Endodermal cell (in vitro differentiated cells): ENCODE data around the gene SUPV3L1. TPM values are rescaled to one million over a fixed set of nuclear protein-coding genes. Genes with fewer than 3 reads are reported as not detected.

Experiments used
- DNase-seq: peaks from one replicate; pipeline ENCODE4 v3.0.0-alpha.2; 2017
- H3K27ac ChIP-seq: 2 replicates; pipeline ENCODE4 v1.5.1; 2013; ENCODE audit warnings: mild to moderate bottlenecking, low read depth, low read length, moderate library complexity
- H3K27me3 ChIP-seq: 2 replicates; pipeline ENCODE4 v1.6.1; 2013; ENCODE audit warnings: mild to moderate bottlenecking, low read length, moderate library complexity; ENCODE audit not compliant: insufficient read depth, control insufficient read depth, poor library complexity, severe bottlenecking
- H3K36me3 ChIP-seq: 2 replicates; pipeline ENCODE4 v1.7.0; 2013; ENCODE audit warnings: mild to moderate bottlenecking, low read length, moderate library complexity; ENCODE audit not compliant: control insufficient read depth, insufficient read depth
- H3K4me1 ChIP-seq: one replicate; pipeline ENCODE4 v1.7.0; 2013; ENCODE audit warnings: low read length; ENCODE audit not compliant: control insufficient read depth, insufficient read depth
- H3K4me3 ChIP-seq: 2 replicates; pipeline ENCODE4 v1.5.1; 2013; ENCODE audit warnings: mild to moderate bottlenecking, low read length, moderate library complexity
- H3K9ac ChIP-seq: 2 replicates; pipeline ENCODE4 v1.6.1; 2013; ENCODE audit warnings: mild to moderate bottlenecking, low read length, moderate library complexity; ENCODE audit not compliant: poor library complexity, severe bottlenecking; ENCODE audit errors: extremely low read depth
- H3K9me3 ChIP-seq: 2 replicates; pipeline ENCODE4 v1.6.1; 2013; ENCODE audit warnings: mild to moderate bottlenecking, low read length, moderate library complexity; ENCODE audit not compliant: control insufficient read depth
- H3K27ac Mint-ChIP-seq: 2 replicates; pipeline ENCODE4 v1.8.0; 2020; ENCODE audit warnings: mixed read lengths
- H3K27me3 Mint-ChIP-seq: 2 replicates; pipeline ENCODE4 v1.8.0; 2021; ENCODE audit warnings: mild to moderate bottlenecking, mixed read lengths; ENCODE audit not compliant: insufficient read depth
- H3K36me3 Mint-ChIP-seq: 2 replicates; pipeline ENCODE4 v1.8.0; 2020; ENCODE audit warnings: low read depth, mixed read lengths
- H3K4me1 Mint-ChIP-seq: 2 replicates; pipeline ENCODE4 v1.8.0; 2020; ENCODE audit warnings: mixed read lengths
- H3K4me3 Mint-ChIP-seq: 2 replicates; pipeline ENCODE4 v1.8.0; 2020; ENCODE audit warnings: mild to moderate bottlenecking, moderate library complexity, mixed read lengths
- H3K9me3 Mint-ChIP-seq: 2 replicates; pipeline ENCODE4 v1.8.0; 2020; ENCODE audit warnings: mild to moderate bottlenecking, mixed read lengths
- CTCF ChIP-seq: fragments of 200-600 bp; sonication (generic); conservative IDR thresholded peaks from 2 replicates; pipeline ENCODE4 v1.5.0; 2021; ENCODE audit warnings: antibody characterized with exemption, mild to moderate bottlenecking
- WGBS, 2 experiments: methylation state at CpG; one replicate each; pipeline versions ENCODE4 v1.1.5 to v1.1.7; 2013; ENCODE audit warnings: missing lambda C conversion rate in 2 of 2, mixed read lengths in 1 of 2; ENCODE audit not compliant: insufficient coverage in 1 of 2, insufficient read length in 1 of 2; 5-methylcytosine and 5-hydroxymethylcytosine counted together
- total RNA-seq, 2 donors: library from RNA; stranded (reverse); fragmentation: NEBNext Ultra II Directional in 1 of 2; extraction: Animal tissue kit (Norgen Biotek cat#: 25700) in 1 of 2; gene quantifications; 2 replicates in 1 of 2; 3 replicates in 1 of 2; pipeline ENCODE4 v1.2.1, GENCODE V29; 2021

The SUPV3L1 gene
- total RNA-seq, 2 donors from 2014 or later, result 36.3 to 38.6 TPM

GRCh38 chr10:69145864-69146263, 34.2 kb upstream of the SUPV3L1 start:
- DNase-seq, result no peak
- no peaks in the 10 kb centered on the region for H3K9me3 Mint-ChIP-seq
- H3K4me3 ChIP-seq, result no peak overlapping the region
- peaks cover 15% of the 10 kb centered on the region for H3K36me3 ChIP-seq
- H3K9ac ChIP-seq, result no peak overlapping the region
- no peaks in the 10 kb centered on the region for H3K4me1 Mint-ChIP-seq
- peaks cover 11% of the 10 kb centered on the region for H3K36me3 Mint-ChIP-seq
- H3K4me3 Mint-ChIP-seq, result no peak overlapping the region
- no peaks in the 10 kb centered on the region for H3K9me3 ChIP-seq
- H3K27ac ChIP-seq, result no peak overlapping the region
- no peaks in the 10 kb centered on the region for H3K27me3 Mint-ChIP-seq
- no peak overlapping the region for H3K27ac Mint-ChIP-seq
- WGBS, 2 experiments, result 90 to 95% methylated on average over 8 of the region's 8 CpGs
- H3K4me1 ChIP-seq, result no peaks in the 10 kb centered on the region
- no peak for TF ChIP-seq CTCF
- no peaks in the 10 kb centered on the region for H3K27me3 ChIP-seq

GRCh38 chr10:69146759-69147158, 33.3 kb upstream of the SUPV3L1 start:
- H3K4me1 ChIP-seq, result no peaks in the 10 kb centered on the region
- no peak overlapping the region for H3K27ac ChIP-seq
- no peaks in the 10 kb centered on the region for H3K9me3 Mint-ChIP-seq
- DNase-seq, result no peak
- H3K36me3 Mint-ChIP-seq, result peaks cover 11% of the 10 kb centered on the region
- no peak overlapping the region for H3K27ac Mint-ChIP-seq
- H3K27me3 ChIP-seq, result no peaks in the 10 kb centered on the region
- H3K9ac ChIP-seq, result no peak overlapping the region
- H3K4me3 ChIP-seq, result no peak overlapping the region
- TF ChIP-seq CTCF, result no peak
- H3K4me1 Mint-ChIP-seq, result no peaks in the 10 kb centered on the region
- WGBS, 2 experiments, result 89 to 100% methylated on average over 1 to 2 of the region's 2 CpGs
- H3K27me3 Mint-ChIP-seq, result no peaks in the 10 kb centered on the region
- H3K9me3 ChIP-seq, result no peaks in the 10 kb centered on the region
- H3K4me3 Mint-ChIP-seq, result no peak overlapping the region
- peaks cover 10% of the 10 kb centered on the region for H3K36me3 ChIP-seq

- H3K4me3 Mint-ChIP-seq, result no peak overlapping the region
- H3K27me3 ChIP-seq, result no peaks in the 10 kb centered on the region
- H3K9me3 Mint-ChIP-seq, result no peaks in the 10 kb centered on the region
- no peak for DNase-seq
- no peaks in the 10 kb centered on the region for H3K27me3 Mint-ChIP-seq
- no peak overlapping the region for H3K4me3 ChIP-seq
- peaks cover 5% of the 10 kb centered on the region for H3K36me3 Mint-ChIP-seq
- H3K4me1 ChIP-seq, result no peaks in the 10 kb centered on the region
- H3K27ac Mint-ChIP-seq, result no peak overlapping the region
- no peak for TF ChIP-seq CTCF
- no peaks in the 10 kb centered on the region for H3K9me3 ChIP-seq
- no peaks in the 10 kb centered on the region for H3K4me1 Mint-ChIP-seq
- WGBS, 2 experiments, result 91% methylated on average over 3 of the region's 3 CpGs; no CpG with 5 or more reads in 1 of the 2 experiments
- no peak overlapping the region for H3K27ac ChIP-seq
- peaks cover 12% of the 10 kb centered on the region for H3K36me3 ChIP-seq
- H3K9ac ChIP-seq, result no peak overlapping the region
Measured at GRCh38 chr10:69151984-69152383, 28.1 kb upstream of the SUPV3L1 start.
